Measurements from ENCODE around the gene MSRB1.

- TF ChIP-seq CTCF (IDR thresholded peaks at IDR 0.05) (no peak), POLR2AphosphoS5 (IDR thresholded peaks at IDR 0.05) (no peak)
These were observed 39.8 kb downstream of the MSRB1 start for GRCh38 chr16:1903220-1903574.

Measured in prostate gland (tissue), 2 donors.